BJ (cell line): ENCODE measurements around the gene ERH. TPM values are rescaled to one million over a fixed set of nuclear protein-coding genes. Genes with fewer than 3 reads are reported as not detected.

Experiments
- CTCF ChIA-PET: fragments of 350-600 bp; formaldehyde crosslinking; extraction: SDS; loops from one replicate; lab custom pipeline; 2021; ENCODE audit warnings: antibody characterized with exemption, inconsistent platforms; lab: Yijun Ruan, JAX
- POLR2A ChIA-PET: fragments of 300-600 bp; sonication (Branson Sonifier 250); formaldehyde crosslinking; extraction: SDS; loops from one replicate; lab custom pipeline; 2021; ENCODE audit warnings: antibody characterized with exemption; lab: Charles Lee
- DNase-seq: peaks from one replicate; pipeline ENCODE4 v3.0.0-alpha.2; 2011; ENCODE audit warnings: low read depth
- H3K27me3 ChIP-seq: 2 replicates; pipeline ENCODE4 v1.6.0; 2011; ENCODE audit warnings: low read length; ENCODE audit not compliant: control insufficient read depth, insufficient read depth
- H3K36me3 ChIP-seq: 2 replicates; pipeline ENCODE4 v1.5.1; 2011; ENCODE audit warnings: low read length; ENCODE audit not compliant: control insufficient read depth, insufficient read depth
- H3K4me3 ChIP-seq: 2 replicates; pipeline ENCODE4 v1.5.1; 2011; ENCODE audit warnings: low read depth, mild to moderate bottlenecking, control low read depth, low read length
- polyA plus RNA-seq: library from polyadenylated mRNA; depleted of rRNA; stranded (reverse); fragments of >200 nt; gene quantifications from 2 replicates; pipeline ENCODE4 v1.2.3, GENCODE V29; 2011
- TF ChIP-seq, protein P1 (sequence below): IDR thresholded peaks from 2 replicates; pipeline ENCODE4 v1.5.1; 2011; ENCODE audit warnings: low read depth, mild to moderate bottlenecking, control low read depth, inconsistent platforms, low read length, moderate library complexity; ENCODE audit not compliant: insufficient read depth

Gene ERH
- polyA plus RNA-seq, 1 experiment: 43.1 TPM

DNA sequence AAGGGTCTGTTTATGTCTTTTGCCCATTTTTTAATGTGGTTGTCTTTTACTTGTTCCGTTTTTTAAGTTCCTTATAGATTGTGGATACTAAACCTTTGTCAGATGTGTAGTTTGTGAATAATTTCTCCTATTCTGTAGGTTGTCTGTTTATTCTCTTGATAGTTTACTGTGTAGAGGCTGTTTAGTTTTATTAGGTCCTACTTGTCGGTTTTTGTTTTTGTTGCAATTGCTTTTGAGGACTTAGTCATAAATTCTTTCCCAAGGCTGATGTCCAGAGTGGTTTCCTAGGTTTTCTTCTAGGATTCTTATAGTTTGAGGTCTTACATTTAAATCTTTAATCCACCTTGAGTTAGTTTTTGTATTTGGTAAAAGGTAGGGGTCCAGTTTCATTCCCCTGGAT is 34.3 kb upstream of the ERH start:
- POLR2A ChIA-PET: no interaction called here
- CTCF ChIA-PET: no interaction called here
- no peak for DNase-seq
- TF ChIP-seq, protein P1, sequence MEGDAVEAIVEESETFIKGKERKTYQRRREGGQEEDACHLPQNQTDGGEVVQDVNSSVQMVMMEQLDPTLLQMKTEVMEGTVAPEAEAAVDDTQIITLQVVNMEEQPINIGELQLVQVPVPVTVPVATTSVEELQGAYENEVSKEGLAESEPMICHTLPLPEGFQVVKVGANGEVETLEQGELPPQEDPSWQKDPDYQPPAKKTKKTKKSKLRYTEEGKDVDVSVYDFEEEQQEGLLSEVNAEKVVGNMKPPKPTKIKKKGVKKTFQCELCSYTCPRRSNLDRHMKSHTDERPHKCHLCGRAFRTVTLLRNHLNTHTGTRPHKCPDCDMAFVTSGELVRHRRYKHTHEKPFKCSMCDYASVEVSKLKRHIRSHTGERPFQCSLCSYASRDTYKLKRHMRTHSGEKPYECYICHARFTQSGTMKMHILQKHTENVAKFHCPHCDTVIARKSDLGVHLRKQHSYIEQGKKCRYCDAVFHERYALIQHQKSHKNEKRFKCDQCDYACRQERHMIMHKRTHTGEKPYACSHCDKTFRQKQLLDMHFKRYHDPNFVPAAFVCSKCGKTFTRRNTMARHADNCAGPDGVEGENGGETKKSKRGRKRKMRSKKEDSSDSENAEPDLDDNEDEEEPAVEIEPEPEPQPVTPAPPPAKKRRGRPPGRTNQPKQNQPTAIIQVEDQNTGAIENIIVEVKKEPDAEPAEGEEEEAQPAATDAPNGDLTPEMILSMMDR: no peak
- Histone ChIP-seq H3K4me3 (no peak overlapping the region), H3K36me3 (no peaks in the 10 kb centered on the region; the same call in 1 of the 2 replicates), H3K27me3 (no peaks in the 10 kb centered on the region)

- TF ChIP-seq, protein P1: no peak
- no peaks in the 10 kb centered on the region for H3K27me3 ChIP-seq
- no peak for DNase-seq
- H3K4me3 ChIP-seq: no peak overlapping the region
- peaks cover 2% of the 10 kb centered on the region; the same call in 1 of the 2 replicates for H3K36me3 ChIP-seq
- CTCF ChIA-PET: interaction anchor here (1.2 kb wide), 1 partner anchor 10 kb away, joined by 3 read pairs; no protein-coding TSS in a partner anchor
- POLR2A ChIA-PET: interaction anchor here (0.6 kb wide), 1 partner anchor 17 kb away, joined by 6 read pairs; no protein-coding TSS in a partner anchor
Measured at GRCh38 chr14:69430306-69430939, 32.3 kb upstream of the ERH start.

DNA sequence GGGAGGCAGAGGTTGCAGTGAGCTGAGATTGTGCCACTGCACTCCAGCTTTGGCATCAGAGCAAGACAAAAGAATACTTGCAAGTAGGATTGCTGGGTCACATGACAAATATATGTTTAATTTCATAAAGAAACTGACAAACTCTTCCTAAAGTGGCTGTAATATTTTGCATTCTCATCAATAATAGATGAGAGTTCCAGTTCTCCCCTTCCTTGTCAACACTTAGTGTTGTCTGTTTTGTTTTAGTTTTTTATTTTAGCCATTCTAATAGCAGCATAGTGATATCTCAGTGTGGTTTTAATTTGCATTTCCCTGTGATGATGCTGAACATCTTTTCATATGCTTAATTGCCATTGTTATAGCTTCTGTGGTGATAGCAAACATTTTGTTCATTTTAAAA is 31.5 kb upstream of the ERH start:
- peaks cover 3% of the 10 kb centered on the region; the same call in 1 of the 2 replicates for H3K36me3 ChIP-seq
- ChIA-PET CTCF (no interaction called here), POLR2A (interaction anchor here (0.6 kb wide), 1 partner anchor 16 kb away, joined by 6 read pairs; no protein-coding TSS in a partner anchor)
- no peaks in the 10 kb centered on the region for H3K27me3 ChIP-seq
- TF ChIP-seq, protein P1: no peak
- H3K4me3 ChIP-seq: no peak overlapping the region
- DNase-seq: no peak

DNA sequence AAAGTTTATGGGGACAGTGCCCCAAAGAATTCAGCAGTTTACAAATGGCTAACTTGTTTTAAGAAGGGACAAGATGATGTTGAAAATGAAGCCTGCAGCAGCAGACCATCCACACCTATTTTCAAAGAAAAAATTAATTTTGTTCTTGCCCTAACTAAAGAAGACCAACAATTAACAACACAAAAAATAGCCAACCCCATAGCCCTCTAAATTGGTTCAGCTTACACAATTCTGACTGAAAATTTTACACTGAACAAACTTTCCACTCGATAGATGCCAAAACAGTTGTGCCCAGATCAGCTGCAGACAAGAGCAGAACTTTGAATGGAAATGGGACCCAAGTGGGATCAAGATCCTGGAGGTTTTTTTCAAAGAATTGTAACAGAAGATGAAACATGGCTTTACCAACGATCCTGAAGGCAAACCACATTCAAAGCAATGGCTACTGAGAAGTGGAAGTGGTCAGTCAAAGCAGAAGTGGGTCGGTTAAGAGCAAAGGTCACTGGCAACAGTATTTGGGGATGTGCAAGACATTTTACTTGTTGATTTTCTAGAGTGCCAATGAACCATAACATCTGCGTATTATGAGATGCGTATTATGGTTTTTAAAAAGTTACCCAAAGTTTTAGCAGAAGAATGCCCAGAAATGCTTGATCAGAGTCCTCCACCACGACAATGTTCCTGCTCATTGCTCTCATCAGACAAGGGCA is 30.3 kb upstream of the ERH start:
- H3K4me3 ChIP-seq: no peak overlapping the region
- DNase-seq: no peak
- H3K36me3 ChIP-seq: peaks cover 3% of the 10 kb centered on the region; the same call in 1 of the 2 replicates
- ChIA-PET POLR2A (no interaction called here), CTCF (no interaction called here)
- TF ChIP-seq, protein P1: no peak
- no peaks in the 10 kb centered on the region for H3K27me3 ChIP-seq

DNA sequence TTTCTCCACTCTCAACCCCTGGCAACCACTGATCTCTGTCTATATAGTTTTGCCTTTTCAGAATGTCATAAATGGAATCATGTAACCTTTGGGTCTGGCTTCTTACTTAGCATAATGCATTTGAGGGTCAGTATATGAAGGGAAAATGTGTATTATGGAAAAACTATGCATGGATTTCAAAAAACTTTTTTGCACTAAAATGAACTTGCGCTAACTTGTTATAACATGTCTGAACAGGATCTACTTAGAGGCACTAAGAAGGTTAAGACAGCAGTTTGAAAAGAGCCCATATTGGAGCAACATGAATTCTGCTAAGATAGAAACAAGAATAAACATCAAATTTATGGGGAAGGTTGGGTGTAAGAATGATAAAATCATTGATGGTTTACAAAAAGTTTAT is 29.5 kb upstream of the ERH start:
- Histone ChIP-seq H3K27me3 (no peaks in the 10 kb centered on the region), H3K36me3 (peaks cover 3% of the 10 kb centered on the region; the same call in 1 of the 2 replicates), H3K4me3 (no peak overlapping the region)
- ChIA-PET POLR2A (no interaction called here), CTCF (no interaction called here)
- TF ChIP-seq, protein P1: no peak
- no peak for DNase-seq
